H9 (cell line): ENCODE data around the gene FEZF2. TPM values are rescaled to one million over a fixed set of nuclear protein-coding genes. Genes with fewer than 3 reads are reported as not detected.

Source experiments
- DNase-seq: peaks from one replicate; pipeline ENCODE4 v3.0.0-alpha.2; 2017
- H2AFZ ChIP-seq: one replicate; pipeline ENCODE4 v1.6.1; 2013; ENCODE audit warnings: mild to moderate bottlenecking, low read length, control low read depth, moderate library complexity
- H2AK5ac ChIP-seq: 2 replicates; pipeline ENCODE4 v1.6.1; 2013; ENCODE audit warnings: low read length, control low read depth, mixed read lengths; ENCODE audit not compliant: insufficient read length
- H2BK120ac ChIP-seq: one replicate; pipeline ENCODE4 v1.6.1; 2013; ENCODE audit warnings: low read depth, mild to moderate bottlenecking, low read length, control low read depth, inconsistent platforms; ENCODE audit not compliant: poor library complexity, severe bottlenecking
- H2BK12ac ChIP-seq: 2 replicates; pipeline ENCODE4 v1.6.1; 2013; ENCODE audit warnings: low read length, control low read depth, mixed read lengths, low read depth; ENCODE audit not compliant: insufficient read length
- H2BK15ac ChIP-seq: 2 replicates; pipeline ENCODE4 v1.6.1; 2013; ENCODE audit warnings: low read depth, low read length, control low read depth
- H2BK20ac ChIP-seq: one replicate; pipeline ENCODE4 v1.6.1; 2013; ENCODE audit warnings: low read depth, mild to moderate bottlenecking, low read length, control low read depth, inconsistent platforms; ENCODE audit not compliant: poor library complexity, severe bottlenecking
- H2BK5ac ChIP-seq: 2 replicates; pipeline ENCODE4 v1.6.1; 2013; ENCODE audit warnings: low read length, control low read depth, mixed read lengths; ENCODE audit not compliant: insufficient read length
- H3K14ac ChIP-seq: 2 replicates; pipeline ENCODE4 v1.6.1; 2013; ENCODE audit warnings: low read length, control low read depth; ENCODE audit not compliant: insufficient read depth
- H3K18ac ChIP-seq: 2 replicates; pipeline ENCODE4 v1.6.1; 2013; ENCODE audit warnings: low read depth, mild to moderate bottlenecking, mixed read lengths, low read length, control low read depth; ENCODE audit not compliant: insufficient read length
- H3K23ac ChIP-seq: 2 replicates; pipeline ENCODE4 v1.6.1; 2013; ENCODE audit warnings: low read length, control low read depth, mixed read lengths, low read depth; ENCODE audit not compliant: insufficient read length
- H3K23me2 ChIP-seq: 2 replicates; pipeline ENCODE4 v1.6.1; 2013; ENCODE audit warnings: low read depth, mild to moderate bottlenecking, mixed read lengths, low read length, control low read depth; ENCODE audit not compliant: insufficient read length, poor library complexity, severe bottlenecking
- H3K27ac ChIP-seq: 2 replicates; pipeline ENCODE4 v1.5.1; 2013; ENCODE audit warnings: low read length, control low read depth, mixed read lengths, low read depth; ENCODE audit not compliant: insufficient read length
- H3K27me3 ChIP-seq: 2 replicates; pipeline ENCODE4 v1.6.1; 2013; ENCODE audit warnings: low read length, control low read depth, inconsistent platforms; ENCODE audit not compliant: insufficient read depth
- H3K4ac ChIP-seq: 2 replicates; pipeline ENCODE4 v1.6.1; 2013; ENCODE audit warnings: low read depth, mild to moderate bottlenecking, control low read depth, inconsistent platforms, low read length, moderate library complexity
- H3K4me1 ChIP-seq: 2 replicates; pipeline ENCODE4 v1.6.1; 2013; ENCODE audit warnings: low read length, control low read depth, inconsistent platforms; ENCODE audit not compliant: insufficient read depth
- H3K4me2 ChIP-seq: 2 replicates; pipeline ENCODE4 v1.6.1; 2013; ENCODE audit warnings: low read length, control low read depth, mixed read lengths; ENCODE audit not compliant: insufficient read length, insufficient read depth
- H3K56ac ChIP-seq: 2 replicates; pipeline ENCODE4 v1.6.1; 2013; ENCODE audit warnings: low read depth, mild to moderate bottlenecking, mixed read lengths, low read length, control low read depth; ENCODE audit not compliant: insufficient read length
- H3K79me1 ChIP-seq: 2 replicates; pipeline ENCODE4 v1.6.1; 2013; ENCODE audit warnings: low read depth, mild to moderate bottlenecking, moderate library complexity, low read length, control low read depth, inconsistent platforms; ENCODE audit not compliant: insufficient read depth, poor library complexity, severe bottlenecking
- H3K79me2 ChIP-seq: 2 replicates; pipeline ENCODE4 v1.6.1; 2013; ENCODE audit warnings: low read length, control low read depth, inconsistent platforms; ENCODE audit not compliant: insufficient read depth
- H3K9ac ChIP-seq: 2 replicates; pipeline ENCODE4 v1.6.1; 2013; ENCODE audit warnings: low read length, control low read depth, mixed read lengths; ENCODE audit not compliant: insufficient read length; ENCODE audit errors: extremely low read depth
- H3K9me3 ChIP-seq: one replicate; pipeline ENCODE4 v1.6.1; 2013; ENCODE audit warnings: low read depth, low read length, inconsistent platforms; ENCODE audit not compliant: control insufficient read depth
- H3T11ph ChIP-seq: one replicate; pipeline ENCODE4 v1.6.1; 2013; ENCODE audit warnings: mild to moderate bottlenecking, low read length, control low read depth, inconsistent platforms
- H4K20me1 ChIP-seq: one replicate; pipeline ENCODE4 v1.6.1; 2013; ENCODE audit not compliant: control insufficient read depth, insufficient read length, insufficient read depth
- H4K5ac ChIP-seq: 2 replicates; pipeline ENCODE4 v1.6.1; 2013; ENCODE audit warnings: low read depth, mild to moderate bottlenecking, mixed read lengths, low read length, control low read depth; ENCODE audit not compliant: insufficient read length
- H4K8ac ChIP-seq: replicated peaks from 2 replicates; pipeline ENCODE4 v1.6.1; 2013; ENCODE audit warnings: low read length, control low read depth, mixed read lengths, low read depth; ENCODE audit not compliant: insufficient read length
- H4K91ac ChIP-seq: 2 replicates; pipeline ENCODE4 v1.6.1; 2013; ENCODE audit warnings: low read depth, mild to moderate bottlenecking, moderate library complexity, mixed read lengths, low read length, control low read depth; ENCODE audit not compliant: insufficient read length
- H3K27ac Mint-ChIP-seq, 3 experiments: 2 replicates in 2 of 3; 3 replicates in 1 of 3; pipeline ENCODE4 v1.8.0; 2020 to 2021; ENCODE audit warnings: mixed read lengths in 3 of 3, mild to moderate bottlenecking in 1 of 3, moderate library complexity in 1 of 3
- H3K27me3 Mint-ChIP-seq: 2 replicates; pipeline ENCODE4 v1.8.0; 2021; ENCODE audit warnings: low read depth, mild to moderate bottlenecking, moderate library complexity, mixed read lengths
- H3K36me3 Mint-ChIP-seq, 3 experiments: 2 replicates in 2 of 3; 3 replicates in 1 of 3; pipeline ENCODE4 v1.8.0; 2020 to 2021; ENCODE audit warnings: low read depth in 3 of 3, mixed read lengths in 3 of 3; ENCODE audit not compliant: insufficient read depth in 1 of 3
- H3K4me1 Mint-ChIP-seq, 2 experiments: 2 replicates each; pipeline ENCODE4 v1.8.0; 2020; ENCODE audit warnings: mixed read lengths in 2 of 2
- H3K4me3 Mint-ChIP-seq, 2 experiments: 2 replicates in 1 of 2; 3 replicates in 1 of 2; pipeline ENCODE4 v1.8.0; 2020 to 2021; ENCODE audit warnings: mild to moderate bottlenecking in 2 of 2, mixed read lengths in 2 of 2, moderate library complexity in 1 of 2
- H3K9me3 Mint-ChIP-seq, 2 experiments: 2 replicates in 1 of 2; 3 replicates in 1 of 2; pipeline ENCODE4 v1.8.0; 2020; ENCODE audit warnings: mild to moderate bottlenecking in 2 of 2, mixed read lengths in 2 of 2, moderate library complexity in 1 of 2
- WGBS: extraction: QIAGEN DNeasy Blood & Tissue Kit; methylation state at CpG from one replicate; pipeline ENCODE4 v1.1.7; 2013; ENCODE audit warnings: missing lambda C conversion rate, low lambda C conversion rate, mixed read lengths; ENCODE audit not compliant: insufficient read length; ENCODE audit errors: extremely low coverage; 5-methylcytosine and 5-hydroxymethylcytosine counted together
- total RNA-seq: library from RNA; stranded (reverse); gene quantifications from 2 replicates; pipeline ENCODE4 v1.2.1, GENCODE V29; 2021
- TF ChIP-seq, protein P1 (sequence below): fragments of 200-600 bp; sonication (generic); conservative IDR thresholded peaks from 3 replicates; pipeline ENCODE4 v1.8.0; 2021; ENCODE audit warnings: antibody characterized with exemption, mild to moderate bottlenecking

Gene FEZF2
- total RNA-seq, 1 experiment from 2014 or later: 0.11 TPM

GRCh38 chr3:62372621-62373041 lies 719 bp downstream of the FEZF2 start:
- peaks cover 63 to 87% of the 10 kb centered on the region in 2 experiments for H3K4me1 Mint-ChIP-seq
- H3K4me2 ChIP-seq: peak overlapping the region; percentile 51

More at GRCh38 chr3:62372621-62373041, 719 bp downstream of the FEZF2 start:
- Mint-ChIP-seq H3K9me3 (peaks cover 6 to 9% of the 10 kb centered on the region in 2 experiments; a peak in 4 of 5 replicates), H3K27me3 (peaks cover 100% of the 10 kb centered on the region), H3K36me3 (no peaks in the 10 kb centered on the region; a peak in 2 of 7 replicates), H3K4me3 (peak overlapping the region in 1 of 2 experiments; percentile 71; a peak in 2 of 5 replicates), H3K27ac (no peak overlapping the region)
- H3K27ac ChIP-seq: no peak overlapping the region
- TF ChIP-seq, protein P1, sequence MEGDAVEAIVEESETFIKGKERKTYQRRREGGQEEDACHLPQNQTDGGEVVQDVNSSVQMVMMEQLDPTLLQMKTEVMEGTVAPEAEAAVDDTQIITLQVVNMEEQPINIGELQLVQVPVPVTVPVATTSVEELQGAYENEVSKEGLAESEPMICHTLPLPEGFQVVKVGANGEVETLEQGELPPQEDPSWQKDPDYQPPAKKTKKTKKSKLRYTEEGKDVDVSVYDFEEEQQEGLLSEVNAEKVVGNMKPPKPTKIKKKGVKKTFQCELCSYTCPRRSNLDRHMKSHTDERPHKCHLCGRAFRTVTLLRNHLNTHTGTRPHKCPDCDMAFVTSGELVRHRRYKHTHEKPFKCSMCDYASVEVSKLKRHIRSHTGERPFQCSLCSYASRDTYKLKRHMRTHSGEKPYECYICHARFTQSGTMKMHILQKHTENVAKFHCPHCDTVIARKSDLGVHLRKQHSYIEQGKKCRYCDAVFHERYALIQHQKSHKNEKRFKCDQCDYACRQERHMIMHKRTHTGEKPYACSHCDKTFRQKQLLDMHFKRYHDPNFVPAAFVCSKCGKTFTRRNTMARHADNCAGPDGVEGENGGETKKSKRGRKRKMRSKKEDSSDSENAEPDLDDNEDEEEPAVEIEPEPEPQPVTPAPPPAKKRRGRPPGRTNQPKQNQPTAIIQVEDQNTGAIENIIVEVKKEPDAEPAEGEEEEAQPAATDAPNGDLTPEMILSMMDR: no peak
- no peak overlapping the region for H3K56ac ChIP-seq
- H4K5ac ChIP-seq: no peak overlapping the region
- H3K9ac ChIP-seq: no peak overlapping the region
- no peak overlapping the region for H2BK20ac ChIP-seq
- no peaks in the 10 kb centered on the region for H3K9me3 ChIP-seq
- no peaks in the 10 kb centered on the region for H4K20me1 ChIP-seq
- no peak overlapping the region for H3K23ac ChIP-seq
- no peak overlapping the region for H2BK120ac ChIP-seq
- H2AFZ ChIP-seq: no peak overlapping the region
- H3K79me1 ChIP-seq: no peaks in the 10 kb centered on the region
- no peak overlapping the region for H4K91ac ChIP-seq
- peaks cover 10% of the 10 kb centered on the region for H3K23me2 ChIP-seq
- DNase-seq: peak; percentile 53
- H4K8ac ChIP-seq: no peak overlapping the region
- no peak overlapping the region for H2BK5ac ChIP-seq
- H2AK5ac ChIP-seq: no peak overlapping the region
- H3K27me3 ChIP-seq: peaks cover 96% of the 10 kb centered on the region
- WGBS: no CpG with 5 or more reads among the region's 30 CpGs
- no peak overlapping the region for H3T11ph ChIP-seq
- H3K4ac ChIP-seq: no peak overlapping the region
- no peaks in the 10 kb centered on the region; the same call in 1 of the 2 replicates for H3K4me1 ChIP-seq
- no peak overlapping the region; the same call in 1 of the 2 replicates for H3K14ac ChIP-seq
- no peak overlapping the region for H2BK12ac ChIP-seq
- H3K18ac ChIP-seq: no peak overlapping the region
- H3K79me2 ChIP-seq: no peaks in the 10 kb centered on the region
- no peak overlapping the region for H2BK15ac ChIP-seq
